Measurements from ENCODE around the gene ZNF587.
"Not testable (repeated sequence)": the region's sequence is repeated elsewhere in the genome, so short reads cannot be mapped to it uniquely, and the experiment has no call there.

The ZNF587 gene

DNA sequence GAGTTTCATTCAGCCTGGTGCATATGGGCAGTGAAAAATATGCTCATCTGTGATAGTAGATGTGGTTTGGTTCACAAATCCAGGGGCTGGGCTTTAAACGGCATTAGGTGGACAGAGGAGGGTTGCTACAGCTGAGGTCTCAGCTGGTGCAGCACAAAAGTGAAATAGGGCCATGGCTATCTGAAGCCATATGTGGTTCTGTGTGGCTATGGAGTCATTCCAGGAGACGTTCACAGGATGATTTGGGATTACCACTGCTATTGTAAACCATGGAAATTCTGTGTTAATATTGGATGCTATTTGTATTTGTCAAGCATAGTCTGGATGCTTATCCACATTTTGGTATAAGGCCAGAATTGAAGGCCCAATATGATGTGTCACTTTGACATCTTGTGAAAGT is 4.5 kb downstream of the ZNF587 start:
- not testable (repeated sequence) for H3K9ac ChIP-seq (ENCODE audit: low read length); H2AK5ac ChIP-seq (ENCODE audit: low read length, severe bottlenecking); DNase-seq; H2BK12ac ChIP-seq (ENCODE audit: low read length in 2 of 2); H4K91ac ChIP-seq (ENCODE audit: low read length); H4K8ac ChIP-seq (ENCODE audit: low read length); H3K18ac ChIP-seq (ENCODE audit: low read depth in 1 of 2, low read length in 2 of 2); H3K23ac ChIP-seq (ENCODE audit: low read length in 2 of 2); H3K27me3 ChIP-seq (ENCODE audit: control insufficient read depth in 1 of 2, insufficient read depth in 1 of 2, low read length in 2 of 2); H3K4me3 ChIP-seq (ENCODE audit: insufficient read depth in 1 of 2, low read depth in 1 of 2, low read length in 2 of 2); H3K27ac ChIP-seq (ENCODE audit: low read length, poor library complexity, severe bottlenecking); H3K4ac ChIP-seq (ENCODE audit: low read depth in 1 of 2, low read length in 2 of 2); H3K14ac ChIP-seq (ENCODE audit: low read length in 2 of 2); H2BK120ac ChIP-seq (ENCODE audit: low read depth, low read length); H3K79me1 ChIP-seq (replicated peaks; ENCODE audit: low read length, poor library complexity, severe bottlenecking); H2BK15ac ChIP-seq (ENCODE audit: low read depth, poor library complexity, severe bottlenecking); H2BK5ac ChIP-seq (ENCODE audit: low read depth, low read length, poor library complexity, severe bottlenecking); H3K4me2 ChIP-seq (ENCODE audit: low read length, poor library complexity, severe bottlenecking); H3K4me1 ChIP-seq (ENCODE audit: control insufficient read depth, insufficient read depth, low read depth, low read length); H2AFZ ChIP-seq (ENCODE audit: low read depth, low read length)
- Histone ChIP-seq H3K9me3 (ENCODE audit: control insufficient read depth, low read length) (peaks cover 20% of the 10 kb centered on the region), H3K36me3 (ENCODE audit: control insufficient read depth in 1 of 2, insufficient read depth in 2 of 2, low read depth in 1 of 2, low read length in 2 of 2) (peaks cover 53 to 55% of the 10 kb centered on the region in 2 experiments)
- WGBS = no CpG with 5 or more reads among the region's 2 CpGs

DNA sequence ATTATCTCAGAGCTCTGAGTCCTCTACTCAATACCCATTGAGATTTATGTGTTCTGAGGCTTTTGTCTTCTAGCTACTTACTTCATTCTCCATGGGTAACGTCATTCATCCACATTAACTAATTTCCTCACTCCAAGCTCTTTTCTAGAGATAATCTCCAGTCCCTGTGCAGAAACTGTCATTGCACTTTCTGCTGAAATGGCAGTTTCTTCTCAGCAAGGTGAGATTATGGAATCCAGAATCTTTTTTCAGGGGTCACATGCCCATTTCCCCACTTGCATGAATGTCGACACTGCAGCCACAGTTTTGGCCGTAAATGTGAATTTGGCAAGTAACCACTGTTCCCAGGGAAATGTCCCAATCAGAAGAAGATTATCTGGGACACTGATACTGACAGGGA is 12.7 kb downstream of the ZNF587 start:
- not testable (repeated sequence) for H3K23ac ChIP-seq (ENCODE audit: low read length in 2 of 2); H3K18ac ChIP-seq (ENCODE audit: low read depth in 1 of 2, low read length in 2 of 2); H3K4ac ChIP-seq (ENCODE audit: low read depth in 1 of 2, low read length in 2 of 2); H3K27ac ChIP-seq (ENCODE audit: low read length, poor library complexity, severe bottlenecking); H2AK5ac ChIP-seq (ENCODE audit: low read length, severe bottlenecking); H2BK5ac ChIP-seq (ENCODE audit: low read depth, low read length, poor library complexity, severe bottlenecking); H2AFZ ChIP-seq (ENCODE audit: low read depth, low read length); DNase-seq; H2BK120ac ChIP-seq (ENCODE audit: low read depth, low read length); H3K4me1 ChIP-seq (ENCODE audit: control insufficient read depth, insufficient read depth, low read depth, low read length); H4K8ac ChIP-seq (ENCODE audit: low read length); H3K27me3 ChIP-seq (ENCODE audit: control insufficient read depth in 1 of 2, insufficient read depth in 1 of 2, low read length in 2 of 2); H3K4me2 ChIP-seq (ENCODE audit: low read length, poor library complexity, severe bottlenecking); H2BK12ac ChIP-seq (ENCODE audit: low read length in 2 of 2); H4K91ac ChIP-seq (ENCODE audit: low read length); H3K9ac ChIP-seq (ENCODE audit: low read length); H2BK15ac ChIP-seq (ENCODE audit: low read depth, poor library complexity, severe bottlenecking); H3K14ac ChIP-seq (ENCODE audit: low read length in 2 of 2)
- Histone ChIP-seq H3K79me1 (replicated peaks; ENCODE audit: low read length, poor library complexity, severe bottlenecking) (peaks cover 25% of the 10 kb centered on the region), H3K9me3 (ENCODE audit: control insufficient read depth, low read length) (peaks cover 93% of the 10 kb centered on the region), H3K4me3 (ENCODE audit: insufficient read depth in 1 of 2, low read depth in 1 of 2, low read length in 2 of 2) (peak overlapping the region in 1 of 2 experiments; percentile 58), H3K36me3 (ENCODE audit: control insufficient read depth in 1 of 2, insufficient read depth in 2 of 2, low read depth in 1 of 2, low read length in 2 of 2) (peaks cover 82 to 95% of the 10 kb centered on the region in 2 experiments)
- 91% methylated on average over 3 of the region's 3 CpGs for WGBS

DNA sequence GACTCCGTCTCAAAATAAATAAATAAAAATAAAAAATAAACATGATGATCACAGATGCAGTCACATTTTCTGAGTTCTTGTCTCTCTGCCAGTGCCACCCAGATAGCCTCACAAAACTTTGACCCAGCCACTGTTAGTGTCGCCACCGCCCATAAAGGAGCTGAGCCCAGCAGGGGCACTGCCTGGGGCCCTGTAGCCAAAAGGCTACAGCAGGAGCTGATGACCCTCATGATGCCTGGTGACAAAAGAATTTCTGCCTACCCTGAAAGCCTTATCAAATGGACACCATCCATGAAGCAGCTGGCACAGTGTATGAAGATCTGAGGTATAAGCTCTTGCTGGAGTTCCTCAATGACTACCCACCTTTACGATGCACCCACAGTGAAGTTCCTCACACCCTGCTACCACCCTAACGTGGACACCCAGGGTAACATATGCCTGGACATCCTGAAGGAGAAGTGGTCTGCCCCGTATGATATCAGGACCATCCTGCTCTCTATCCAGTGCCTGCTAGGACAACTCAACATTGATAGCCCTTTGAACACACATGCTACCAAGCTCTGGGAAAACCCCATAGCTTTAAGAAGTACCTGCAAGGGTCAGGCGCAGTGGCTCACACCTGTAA is 18.3 kb downstream of the ZNF587 start:
- no peak overlapping the region for H2BK12ac ChIP-seq (ENCODE audit: low read length in 2 of 2)
- no peak overlapping the region for H3K4me2 ChIP-seq (ENCODE audit: low read length, poor library complexity, severe bottlenecking)
- H2AK5ac ChIP-seq (ENCODE audit: low read length, severe bottlenecking) = no peak overlapping the region
- no peak overlapping the region for H2BK120ac ChIP-seq (ENCODE audit: low read depth, low read length)
- H2AFZ ChIP-seq (ENCODE audit: low read depth, low read length) = no peak overlapping the region
- 98% methylated on average over 6 of the region's 7 CpGs for WGBS
- no peak overlapping the region for H3K4ac ChIP-seq (ENCODE audit: low read depth in 1 of 2, low read length in 2 of 2)
- no peak for DNase-seq
- H4K8ac ChIP-seq (ENCODE audit: low read length) = no peak overlapping the region
- H3K4me1 ChIP-seq (ENCODE audit: control insufficient read depth, insufficient read depth, low read depth, low read length) = no peaks in the 10 kb centered on the region
- H3K9ac ChIP-seq (ENCODE audit: low read length) = no peak overlapping the region
- no peak overlapping the region for H3K27ac ChIP-seq (ENCODE audit: low read length, poor library complexity, severe bottlenecking)
- no peak overlapping the region for H3K23ac ChIP-seq (ENCODE audit: low read length in 2 of 2)
- no peak overlapping the region for H2BK5ac ChIP-seq (ENCODE audit: low read depth, low read length, poor library complexity, severe bottlenecking)
- H2BK15ac ChIP-seq (ENCODE audit: low read depth, poor library complexity, severe bottlenecking) = no peak overlapping the region
- H3K9me3 ChIP-seq (ENCODE audit: control insufficient read depth, low read length) = peaks cover 92% of the 10 kb centered on the region
- peaks cover 53 to 54% of the 10 kb centered on the region in 2 experiments for H3K36me3 ChIP-seq (ENCODE audit: control insufficient read depth in 1 of 2, insufficient read depth in 2 of 2, low read depth in 1 of 2, low read length in 2 of 2)
- H3K14ac ChIP-seq (ENCODE audit: low read length in 2 of 2) = no peak overlapping the region
- H3K79me1 ChIP-seq (replicated peaks; ENCODE audit: low read length, poor library complexity, severe bottlenecking) = peaks cover 19% of the 10 kb centered on the region
- H4K91ac ChIP-seq (ENCODE audit: low read length) = no peak overlapping the region
- H3K27me3 ChIP-seq (ENCODE audit: control insufficient read depth in 1 of 2, insufficient read depth in 1 of 2, low read length in 2 of 2) = no peaks in the 10 kb centered on the region
- H3K18ac ChIP-seq (ENCODE audit: low read depth in 1 of 2, low read length in 2 of 2) = no peak overlapping the region
- peak overlapping the region in 1 of 2 experiments; percentile 60 for H3K4me3 ChIP-seq (ENCODE audit: insufficient read depth in 1 of 2, low read depth in 1 of 2, low read length in 2 of 2)

DNA sequence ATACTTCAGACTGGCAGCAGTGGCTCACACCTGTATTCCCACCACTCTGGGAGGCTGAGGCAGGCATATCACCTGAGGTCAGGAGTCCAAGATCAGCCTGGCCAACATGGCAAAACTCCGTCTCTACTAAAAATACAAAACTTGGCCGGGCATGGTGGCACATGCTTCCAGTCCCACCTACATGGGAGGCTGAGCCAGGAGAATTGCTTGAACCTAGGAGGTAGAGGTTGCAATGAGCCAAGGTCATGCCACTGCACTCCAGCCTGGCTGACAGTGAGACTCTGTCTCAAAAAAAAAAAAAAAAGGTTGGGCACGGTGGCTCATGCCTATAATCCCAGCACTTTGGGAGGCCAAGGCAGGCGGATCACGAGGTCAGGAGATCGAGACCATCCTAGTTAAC is 20.0 kb downstream of the ZNF587 start:
- not testable (repeated sequence) for DNase-seq; H4K91ac ChIP-seq (ENCODE audit: low read length)
- 100% methylated on average over 2 of the region's 6 CpGs for WGBS

More for the DNA sequence above, 20.0 kb downstream of the ZNF587 start:
- H3K18ac ChIP-seq (ENCODE audit: low read depth in 1 of 2, low read length in 2 of 2); H2BK12ac ChIP-seq (ENCODE audit: low read length in 2 of 2); H3K9ac ChIP-seq (ENCODE audit: low read length); H2AK5ac ChIP-seq (ENCODE audit: low read length, severe bottlenecking); H3K14ac ChIP-seq (ENCODE audit: low read length in 2 of 2); H3K23ac ChIP-seq (ENCODE audit: low read length in 2 of 2); H4K8ac ChIP-seq (ENCODE audit: low read length); H2BK15ac ChIP-seq (ENCODE audit: low read depth, poor library complexity, severe bottlenecking); H3K27me3 ChIP-seq (ENCODE audit: control insufficient read depth in 1 of 2, insufficient read depth in 1 of 2, low read length in 2 of 2); H3K4me2 ChIP-seq (ENCODE audit: low read length, poor library complexity, severe bottlenecking); H3K4ac ChIP-seq (ENCODE audit: low read depth in 1 of 2, low read length in 2 of 2); H2BK120ac ChIP-seq (ENCODE audit: low read depth, low read length); H2AFZ ChIP-seq (ENCODE audit: low read depth, low read length); H3K27ac ChIP-seq (ENCODE audit: low read length, poor library complexity, severe bottlenecking); H3K4me1 ChIP-seq (ENCODE audit: control insufficient read depth, insufficient read depth, low read depth, low read length); H2BK5ac ChIP-seq (ENCODE audit: low read depth, low read length, poor library complexity, severe bottlenecking): not testable (repeated sequence)
- H3K4me3 ChIP-seq (ENCODE audit: insufficient read depth in 1 of 2, low read depth in 1 of 2, low read length in 2 of 2) = peak overlapping the region in 1 of 2 experiments; percentile 40
- H3K9me3 ChIP-seq (ENCODE audit: control insufficient read depth, low read length) = peaks cover 90% of the 10 kb centered on the region
- peaks cover 17% of the 10 kb centered on the region for H3K79me1 ChIP-seq (replicated peaks; ENCODE audit: low read length, poor library complexity, severe bottlenecking)
- H3K36me3 ChIP-seq (ENCODE audit: control insufficient read depth in 1 of 2, insufficient read depth in 2 of 2, low read depth in 1 of 2, low read length in 2 of 2) = peaks cover 45 to 49% of the 10 kb centered on the region in 2 experiments
